PC-9 (cell line): ENCODE data around the gene FAM89B.

ENCODE experiments used
- EZH2 ChIP-seq: fragments of 200-600 bp; sonication (generic); IDR thresholded peaks from 2 replicates; pipeline ENCODE4 v1.8.0; 2017; ENCODE audit warnings: antibody characterized with exemption, low read depth
- TF ChIP-seq, protein P1 (sequence below): fragments of 200-600 bp; sonication (generic); conservative IDR thresholded peaks from 2 replicates; pipeline ENCODE4 v1.6.1; 2017; ENCODE audit warnings: mixed run types, antibody characterized with exemption, mild to moderate bottlenecking, moderate library complexity

- TF ChIP-seq, protein P1, sequence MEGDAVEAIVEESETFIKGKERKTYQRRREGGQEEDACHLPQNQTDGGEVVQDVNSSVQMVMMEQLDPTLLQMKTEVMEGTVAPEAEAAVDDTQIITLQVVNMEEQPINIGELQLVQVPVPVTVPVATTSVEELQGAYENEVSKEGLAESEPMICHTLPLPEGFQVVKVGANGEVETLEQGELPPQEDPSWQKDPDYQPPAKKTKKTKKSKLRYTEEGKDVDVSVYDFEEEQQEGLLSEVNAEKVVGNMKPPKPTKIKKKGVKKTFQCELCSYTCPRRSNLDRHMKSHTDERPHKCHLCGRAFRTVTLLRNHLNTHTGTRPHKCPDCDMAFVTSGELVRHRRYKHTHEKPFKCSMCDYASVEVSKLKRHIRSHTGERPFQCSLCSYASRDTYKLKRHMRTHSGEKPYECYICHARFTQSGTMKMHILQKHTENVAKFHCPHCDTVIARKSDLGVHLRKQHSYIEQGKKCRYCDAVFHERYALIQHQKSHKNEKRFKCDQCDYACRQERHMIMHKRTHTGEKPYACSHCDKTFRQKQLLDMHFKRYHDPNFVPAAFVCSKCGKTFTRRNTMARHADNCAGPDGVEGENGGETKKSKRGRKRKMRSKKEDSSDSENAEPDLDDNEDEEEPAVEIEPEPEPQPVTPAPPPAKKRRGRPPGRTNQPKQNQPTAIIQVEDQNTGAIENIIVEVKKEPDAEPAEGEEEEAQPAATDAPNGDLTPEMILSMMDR: no peak
- TF ChIP-seq EZH2: no peak
Measured at GRCh38 chr11:65604258-65604657, 31.9 kb downstream of the FAM89B start.
